Raji (cell line): ENCODE data around the gene MYO5B.

ENCODE experiments used
- POLR2A ChIP-seq: IDR thresholded peaks from 2 replicates; pipeline ENCODE4 v1.6.1; 2011; ENCODE audit warnings: low read depth, low read length, control low read depth; ENCODE audit not compliant: insufficient read depth

MYO5B gene

DNA sequence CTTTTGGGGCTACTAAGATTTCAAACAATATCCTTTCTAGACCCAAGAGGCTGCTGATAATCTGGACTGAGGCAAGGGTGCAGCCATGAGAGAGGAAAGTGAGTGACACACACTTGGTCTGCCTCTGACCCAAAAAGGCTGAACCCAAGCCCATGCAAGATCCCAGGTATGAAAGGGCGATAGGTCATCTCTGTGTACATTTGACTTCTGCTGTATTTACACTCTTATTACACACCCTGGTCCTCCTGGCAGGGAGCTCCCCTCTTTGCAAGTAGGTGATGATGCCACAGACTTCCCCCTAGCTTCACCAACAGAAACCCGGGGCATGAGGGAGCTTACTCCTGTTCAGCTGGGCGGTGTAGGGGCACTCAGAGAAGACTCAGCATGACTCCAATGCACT, 319.8 kb downstream of the MYO5B start:
- TF ChIP-seq POLR2A: no peak

DNA sequence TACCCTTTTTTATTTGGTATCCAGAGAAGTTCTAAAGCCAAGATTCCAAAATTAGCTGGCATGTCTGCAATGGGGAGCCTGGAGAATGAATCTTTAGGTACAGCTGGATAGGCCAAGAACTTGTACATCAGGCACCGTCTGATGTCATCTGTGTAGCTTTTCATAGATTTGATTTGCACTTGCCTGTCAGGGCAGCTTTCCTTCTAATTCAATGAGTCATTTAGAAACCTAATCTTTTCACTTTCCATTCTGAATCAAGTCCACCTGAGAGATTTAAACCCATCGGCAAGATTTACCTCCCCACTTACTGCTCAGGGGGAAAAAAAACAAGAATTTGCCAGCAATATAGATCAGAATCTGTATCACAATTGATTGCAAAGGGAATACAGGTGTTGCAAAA, 320.7 kb downstream of the MYO5B start:
- no peak for TF ChIP-seq POLR2A

DNA sequence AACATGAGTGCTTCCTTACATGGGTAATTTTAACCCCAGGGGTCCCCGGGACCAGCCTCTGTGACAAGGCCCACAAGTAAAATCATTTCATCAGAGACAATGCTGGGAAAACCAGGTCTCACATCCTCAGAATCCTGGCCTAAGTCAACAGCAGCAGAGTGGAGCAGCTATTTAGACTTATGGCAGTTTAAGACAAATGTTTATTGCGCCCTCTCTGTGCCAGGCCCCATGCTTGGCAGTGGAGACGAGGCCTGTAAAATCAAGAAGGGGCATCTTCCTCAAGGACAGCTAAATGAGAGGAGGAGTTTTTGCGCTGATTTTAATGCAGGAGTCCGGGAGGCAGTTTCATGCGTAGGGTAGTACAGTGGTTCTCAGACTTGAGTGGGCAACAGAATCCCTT, 325.6 kb downstream of the MYO5B start:
- no peak for TF ChIP-seq POLR2A

DNA sequence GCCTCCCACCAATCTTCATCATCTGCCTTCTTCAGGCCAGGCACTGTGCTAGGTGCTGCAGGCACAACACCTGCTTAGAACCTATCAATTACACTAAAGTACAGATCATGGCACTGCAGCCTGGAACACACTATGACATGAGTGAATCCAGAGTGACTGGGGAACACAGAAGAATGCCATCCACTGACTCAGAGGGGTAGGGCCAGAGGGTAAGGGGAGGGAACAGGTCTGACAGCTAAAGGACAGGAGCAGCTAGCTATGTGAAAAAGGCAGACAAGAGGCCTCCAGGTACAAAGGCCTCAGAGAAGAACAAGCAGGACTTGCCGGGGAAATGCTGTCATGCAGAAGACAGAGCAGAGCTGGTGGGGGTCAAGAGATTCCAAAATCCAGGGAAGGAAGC, 328.3 kb downstream of the MYO5B start:
- no peak for TF ChIP-seq POLR2A

GRCh38 chr18:49865401-49865800, 329.5 kb downstream of the MYO5B start:
- TF ChIP-seq POLR2A: no peak

GRCh38 chr18:49863769-49864621, 331.0 kb downstream of the MYO5B start:
- TF ChIP-seq POLR2A: no peak

GRCh38 chr18:49862656-49863385, 332.1 kb downstream of the MYO5B start:
- TF ChIP-seq POLR2A: no peak

DNA sequence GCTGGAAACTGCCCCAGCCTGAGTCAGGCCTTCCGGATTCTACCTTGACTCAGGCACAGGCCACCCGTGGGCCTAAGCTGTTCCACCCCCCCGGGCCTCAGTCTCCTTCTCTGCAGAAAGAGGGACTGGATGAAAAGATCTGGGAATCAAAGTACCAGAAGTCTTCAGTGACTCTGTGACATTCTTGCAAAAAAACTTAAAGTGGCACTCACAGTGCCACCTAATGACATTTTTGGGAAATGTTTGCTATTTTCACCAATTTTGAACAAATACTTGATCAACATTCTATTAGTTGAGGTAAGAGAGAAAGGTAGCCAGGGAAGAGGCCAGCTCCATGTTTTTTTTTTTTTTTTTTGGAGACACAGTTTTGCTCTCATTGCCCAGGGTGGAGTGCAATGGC, 333.3 kb downstream of the MYO5B start:
- TF ChIP-seq POLR2A: no peak

DNA sequence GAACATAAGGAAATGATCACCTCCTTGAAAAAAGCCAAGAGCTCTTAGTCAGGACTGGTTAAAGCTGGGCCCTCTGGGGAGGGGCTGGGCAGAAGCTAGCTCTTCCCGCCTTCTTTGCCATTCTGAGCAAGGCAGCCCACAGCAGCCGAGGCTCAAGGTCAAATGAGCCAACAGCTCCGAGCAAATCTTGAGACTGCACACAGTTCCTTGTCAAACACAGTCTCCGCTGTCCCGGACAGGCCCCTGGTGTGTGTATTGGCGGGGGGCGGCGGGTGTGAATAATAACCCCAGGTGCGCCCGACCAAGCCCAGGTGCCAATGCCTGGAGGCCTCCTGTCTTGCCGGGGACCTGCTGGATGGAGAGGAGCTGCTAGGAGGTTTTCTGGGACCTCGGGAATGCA, 335.2 kb downstream of the MYO5B start:
- TF ChIP-seq POLR2A: no peak

- no peak for TF ChIP-seq POLR2A
Measured at GRCh38 chr18:49859021-49859359, 336.0 kb downstream of the MYO5B start.

DNA sequence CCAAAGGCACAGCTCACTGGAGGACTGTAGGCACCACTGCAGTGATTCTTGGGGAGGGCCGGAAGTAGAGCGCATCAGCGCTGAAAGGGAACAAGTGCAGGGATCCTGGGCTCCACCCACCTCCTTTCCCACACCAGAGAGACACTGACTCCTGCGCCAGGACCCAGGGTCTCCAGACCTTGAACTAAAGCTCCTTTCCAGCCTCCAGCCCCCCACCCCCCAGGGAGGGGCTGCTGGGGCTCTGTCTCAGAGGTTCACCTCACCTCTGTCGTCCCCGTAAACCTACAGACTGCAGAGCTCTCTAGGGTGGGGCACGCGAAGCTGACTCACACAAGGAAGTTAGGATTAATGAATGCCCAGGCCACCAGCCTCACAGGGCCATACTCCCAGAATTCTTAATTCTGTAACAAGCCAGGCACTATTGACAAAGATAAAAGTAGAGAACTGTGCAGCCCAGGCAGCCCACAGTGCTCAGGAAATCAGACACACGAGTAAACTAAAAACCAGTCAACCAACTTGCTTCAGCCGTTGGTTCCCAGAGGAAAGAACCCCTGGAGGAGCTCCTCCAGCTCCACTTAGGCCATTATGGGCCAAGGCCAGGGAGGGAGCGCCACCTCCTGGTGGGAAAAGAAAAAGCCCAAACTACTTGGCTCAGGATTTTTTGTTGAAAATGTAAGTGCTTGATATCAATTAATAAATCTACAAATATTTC, 336.5 kb downstream of the MYO5B start:
- TF ChIP-seq POLR2A: no peak

DNA sequence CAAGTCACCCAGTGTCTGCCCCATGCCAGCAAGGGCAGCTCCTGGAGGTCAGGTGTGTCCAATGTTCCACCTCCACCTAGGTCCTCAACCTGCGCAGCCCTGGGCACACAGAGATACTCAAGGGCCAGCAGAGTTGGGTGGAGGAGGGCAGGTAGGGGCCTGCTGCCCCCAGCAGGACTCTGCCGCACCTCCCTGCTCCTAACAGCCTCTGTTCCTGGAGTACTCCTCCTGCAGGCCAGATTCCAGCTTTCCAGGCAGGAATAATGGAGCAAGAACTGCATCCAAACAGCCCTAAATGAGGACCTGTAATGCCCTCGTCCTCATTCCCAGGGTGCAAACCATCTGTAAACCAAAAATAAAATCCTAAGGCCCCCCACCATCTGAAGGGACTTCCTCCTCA, 337.2 kb downstream of the MYO5B start:
- no peak for TF ChIP-seq POLR2A

- no peak for TF ChIP-seq POLR2A
Measured at GRCh38 chr18:49856496-49856895, 338.5 kb downstream of the MYO5B start.

DNA sequence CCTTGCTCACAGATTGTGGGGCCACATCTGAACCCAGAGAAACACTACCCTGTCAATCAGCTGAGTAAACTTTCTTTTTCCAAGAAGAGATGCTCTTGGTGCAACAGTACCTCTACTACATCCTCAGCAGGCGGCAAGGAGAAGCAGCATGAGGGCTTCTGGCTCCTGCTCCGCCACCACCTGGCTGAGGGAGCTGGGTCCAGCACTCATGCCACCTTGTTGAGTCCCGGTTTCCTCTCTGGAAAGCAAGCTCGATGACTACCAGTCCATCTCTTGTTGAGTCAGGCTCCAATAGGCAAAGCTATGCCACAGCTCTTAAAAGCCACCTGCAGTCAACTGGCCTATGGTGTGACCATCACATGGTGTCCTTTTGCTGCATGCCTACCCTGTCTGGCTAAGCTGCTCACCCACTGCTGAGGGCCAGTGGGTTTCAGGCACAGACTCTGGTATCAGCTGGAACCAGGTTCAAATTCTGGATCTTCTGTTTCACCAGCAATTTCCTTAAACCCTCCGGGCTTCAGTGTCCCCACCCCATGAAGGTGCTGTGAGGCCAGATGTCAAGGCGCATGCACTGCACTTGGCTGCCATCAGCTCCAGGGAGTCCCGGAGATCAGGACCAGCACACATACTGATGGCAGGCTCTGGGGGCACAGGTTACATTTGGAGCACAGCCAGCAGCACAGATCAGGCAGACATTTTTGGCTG, 339.1 kb downstream of the MYO5B start:
- no peak for TF ChIP-seq POLR2A

GRCh38 chr18:49854681-49855080, 340.3 kb downstream of the MYO5B start:
- no peak for TF ChIP-seq POLR2A
